IMR-90 (cell line): ENCODE measurements around the gene KITLG. TPM values are rescaled to one million over a fixed set of nuclear protein-coding genes. Genes with fewer than 3 reads are reported as not detected.
"Not testable (repeated sequence)": the region's sequence is repeated elsewhere in the genome, so short reads cannot be mapped to it uniquely, and the experiment has no call there.

Source experiments
- ATAC-seq: fragments of 200-7000 bp; cut with Tn5 transposase; 2 replicates; pipeline ENCODE4 v1.9.1; 2020; ENCODE audit warnings: low read depth, mild to moderate bottlenecking, moderate library complexity
- BruUV-seq: library from RNA; stranded (reverse); fragments of 400-500 nt; replicated peaks from 2 replicates; lab custom pipeline; 2021; lab: Mats Ljungman, UMichigan
- CTCF ChIA-PET: fragments of 300-600 bp; formaldehyde crosslinking; extraction: SDS; loops from one replicate; lab custom pipeline; 2021; ENCODE audit warnings: antibody characterized with exemption; lab: Yijun Ruan, JAX
- POLR2A ChIA-PET: fragments of 300-600 bp; sonication (Branson Sonifier 250); formaldehyde crosslinking; loops from one replicate; lab custom pipeline; 2022; ENCODE audit warnings: antibody characterized with exemption; ENCODE audit not compliant: unreplicated experiment; lab: Charles Lee
- DNase-seq: peaks from one replicate; pipeline ENCODE4 v3.0.0; 2013
- H2AFZ ChIP-seq: replicated peaks from 2 replicates; pipeline ENCODE3; 2013; ENCODE audit warnings: low read length, mild to moderate bottlenecking; ENCODE audit not compliant: poor library complexity
- H2AK5ac ChIP-seq: 2 replicates; pipeline ENCODE4 v1.6.1; 2013; ENCODE audit warnings: low read depth, low read length, inconsistent platforms
- H2AK9ac ChIP-seq: replicated peaks from 2 replicates; pipeline ENCODE3; 2013; ENCODE audit warnings: mild to moderate bottlenecking, low read depth, low read length, moderate library complexity; ENCODE audit not compliant: poor library complexity
- H2BK120ac ChIP-seq: 2 replicates; pipeline ENCODE4 v1.6.1; 2013; ENCODE audit warnings: low read depth, low read length, inconsistent platforms
- H2BK15ac ChIP-seq: 3 replicates; pipeline ENCODE4 v1.6.1; 2013; ENCODE audit warnings: low read depth, low read length, inconsistent platforms
- H2BK20ac ChIP-seq: 2 replicates; pipeline ENCODE4 v1.6.1; 2013; ENCODE audit warnings: low read depth, mild to moderate bottlenecking, inconsistent platforms, low read length, moderate library complexity
- H2BK5ac ChIP-seq: 2 replicates; pipeline ENCODE4 v1.6.1; 2013; ENCODE audit warnings: mild to moderate bottlenecking, low read depth, low read length, inconsistent platforms; ENCODE audit not compliant: poor library complexity, severe bottlenecking
- H3K14ac ChIP-seq: replicated peaks from 2 replicates; pipeline ENCODE4 v1.6.1; 2013; ENCODE audit warnings: low read depth, low read length, inconsistent platforms
- H3K18ac ChIP-seq: 2 replicates; pipeline ENCODE4 v1.6.1; 2013; ENCODE audit warnings: low read depth, low read length, control low read depth
- H3K23ac ChIP-seq: 2 replicates; pipeline ENCODE4 v1.6.1; 2013; ENCODE audit warnings: low read depth, low read length, inconsistent platforms
- H3K27ac ChIP-seq: 2 replicates; pipeline ENCODE4 v1.5.1; 2013; ENCODE audit warnings: mild to moderate bottlenecking, control low read depth, low read length; ENCODE audit not compliant: insufficient read depth
- H3K27me3 ChIP-seq: 2 replicates; pipeline ENCODE4 v1.6.1; 2013; ENCODE audit warnings: low read length; ENCODE audit not compliant: control insufficient read depth, insufficient read depth
- H3K36me3 ChIP-seq: 2 replicates; pipeline ENCODE4 v1.6.1; 2013; ENCODE audit warnings: low read length, mixed read lengths; ENCODE audit not compliant: control insufficient read depth, insufficient read depth
- H3K4ac ChIP-seq: 2 replicates; pipeline ENCODE4 v1.6.1; 2013; ENCODE audit warnings: low read depth, low read length, inconsistent platforms
- H3K4me1 ChIP-seq: 2 replicates; pipeline ENCODE4 v1.6.1; 2013; ENCODE audit warnings: low read length, mixed read lengths; ENCODE audit not compliant: control insufficient read depth, insufficient read depth
- H3K4me2 ChIP-seq: 2 replicates; pipeline ENCODE4 v1.6.1; 2013; ENCODE audit warnings: low read depth, mild to moderate bottlenecking, control low read depth, low read length, moderate library complexity
- H3K4me3 ChIP-seq: 2 replicates; pipeline ENCODE4 v1.5.1; 2013; ENCODE audit warnings: low read depth, mild to moderate bottlenecking, control low read depth, low read length, moderate library complexity; ENCODE audit not compliant: insufficient read depth
- H3K56ac ChIP-seq: 2 replicates; pipeline ENCODE4 v1.6.1; 2013; ENCODE audit warnings: low read length, inconsistent platforms; ENCODE audit not compliant: insufficient read depth; ENCODE audit errors: extremely low read depth
- H3K79me1 ChIP-seq, 2 experiments: 2 replicates each; pipeline ENCODE4 v1.6.1; 2013; ENCODE audit warnings: low read length in 2 of 2, inconsistent platforms in 1 of 2, low read depth in 1 of 2
- H3K9ac ChIP-seq: 2 replicates; pipeline ENCODE4 v1.6.1; 2013; ENCODE audit warnings: low read depth, low read length, control low read depth
- H3K9me1 ChIP-seq: 2 replicates; pipeline ENCODE4 v1.6.1; 2013; ENCODE audit warnings: low read length, inconsistent platforms; ENCODE audit not compliant: insufficient read depth
- H3K9me3 ChIP-seq: 2 replicates; pipeline ENCODE4 v1.6.1; 2013; ENCODE audit warnings: low read length; ENCODE audit not compliant: control insufficient read depth, insufficient read depth
- H4K20me1 ChIP-seq: 2 replicates; pipeline ENCODE4 v1.6.1; 2013; ENCODE audit warnings: low read length, inconsistent platforms; ENCODE audit not compliant: insufficient read depth
- H4K5ac ChIP-seq: 2 replicates; pipeline ENCODE4 v1.6.1; 2013; ENCODE audit warnings: mild to moderate bottlenecking, low read depth, low read length, control low read depth
- H4K8ac ChIP-seq, 2 experiments: 2 replicates each; pipeline ENCODE4 v1.6.1; 2013; ENCODE audit warnings: low read depth in 2 of 2, low read length in 2 of 2, control low read depth in 1 of 2, inconsistent platforms in 1 of 2
- H4K91ac ChIP-seq: 2 replicates; pipeline ENCODE4 v1.6.1; 2013; ENCODE audit warnings: low read depth, low read length, inconsistent platforms; ENCODE audit not compliant: insufficient read depth
- WGBS, 2 experiments: methylation state at CpG; one replicate each; pipeline versions ENCODE4 v1.1.5 to v1.1.7; 2013; ENCODE audit warnings: missing lambda C conversion rate in 2 of 2; ENCODE audit not compliant: insufficient read length in 1 of 2; ENCODE audit errors: extremely low coverage in 2 of 2; 5-methylcytosine and 5-hydroxymethylcytosine counted together
- dilution Hi-C: fragments of 300-500 bp; cut with HindIII; formaldehyde crosslinking; loops from one replicate; pipeline ENCODE4 v1.14.3; 2018; ENCODE audit warnings: low sequenced_read_pairs; ENCODE audit not compliant: unreplicated experiment
- in situ Hi-C: fragments of 300-500 bp; cut with MboI; formaldehyde crosslinking; loops from 3 replicates; pipeline ENCODE4 v1.14.3; 2019; ENCODE audit warnings: low sequenced_read_pairs, inconsistent platforms, mixed read lengths
- intact Hi-C: fragments of 100-400 bp; cut with micrococcal nuclease; formaldehyde crosslinking; loops from 2 replicates; pipeline ENCODE4 v1.10.0; 2022
- polyA plus RNA-seq, 3 experiments: library from polyadenylated mRNA; depleted of rRNA; stranded (reverse); fragments of >200 nt; gene quantifications; 2 replicates each; pipeline ENCODE4 v1.2.3, GENCODE V29; 2012; ENCODE audit warnings: low replicate concordance in 1 of 3
- total RNA-seq: library from RNA; depleted of rRNA; stranded (reverse); fragments of >200 nt; gene quantifications from 2 replicates; pipeline ENCODE4 v1.2.3, GENCODE V29; 2012

KITLG gene
- total and polyA plus RNA-seq, 2 of the 4 experiments (the other 2 are of a cell fraction), result 14.5 to 87.5 TPM

- H3K56ac ChIP-seq, BruUV-seq, in situ Hi-C loops, H3K4me2 ChIP-seq, H4K20me1 ChIP-seq, H2BK5ac ChIP-seq, H2AK9ac ChIP-seq, H2AFZ ChIP-seq, H3K9me3 ChIP-seq, H3K4ac ChIP-seq, H3K9ac ChIP-seq, H3K9me1 ChIP-seq, H3K27ac ChIP-seq, H3K79me1 ChIP-seq, H3K27me3 ChIP-seq, H3K36me3 ChIP-seq, POLR2A ChIA-PET, H3K4me3 ChIP-seq, H3K18ac ChIP-seq, H2BK20ac ChIP-seq, H3K14ac ChIP-seq, H3K23ac ChIP-seq, H4K91ac ChIP-seq, H2BK15ac ChIP-seq, DNase-seq, CTCF ChIA-PET, H2AK5ac ChIP-seq, intact Hi-C loops, H4K5ac ChIP-seq, H4K8ac ChIP-seq, ATAC-seq, H2BK120ac ChIP-seq, H3K4me1 ChIP-seq, dilution Hi-C loops: not testable (repeated sequence)
- WGBS, 2 experiments, result 100% methylated on average over 2 of the region's 10 CpGs; no CpG with 5 or more reads in 1 of the 2 experiments
Measured at GRCh38 chr12:88466708-88467107, 113.6 kb downstream of the KITLG start.
